Measurements from ENCODE around the gene PLA2G2F.
"Not testable (repeated sequence)": the region's sequence is repeated elsewhere in the genome, so short reads cannot be mapped to it uniquely, and the experiment has no call there.

Gene PLA2G2F

GRCh38 chr1:20115479-20115878 lies 23.6 kb upstream of the PLA2G2F start:
- no peak for DNase-seq

- no peak for DNase-seq
Observed at GRCh38 chr1:20115916-20116315, 23.2 kb upstream of the PLA2G2F start.

- DNase-seq, result no peak
Observed at GRCh38 chr1:20117236-20117635, 21.9 kb upstream of the PLA2G2F start.

GRCh38 chr1:20119347-20119746 lies 19.8 kb upstream of the PLA2G2F start, which contains the start of gene PLA2G2D:
TSS of gene PLA2G2D (minus strand) at chr1:20119536. CDS start at chr1:20119498, 38 bp downstream.
- no peak for DNase-seq

- DNase-seq, result no peak
Observed at GRCh38 chr1:20120796-20121195, 18.3 kb upstream of the PLA2G2F start.

- DNase-seq, result no peak
Observed at GRCh38 chr1:20123722-20124455, 15.2 kb upstream of the PLA2G2F start.

GRCh38 chr1:20124456-20125057 lies 14.6 kb upstream of the PLA2G2F start:
- peak; percentile 34 for DNase-seq

GRCh38 chr1:20125100-20125499 lies 14.0 kb upstream of the PLA2G2F start:
- no peak for DNase-seq

- no peak for DNase-seq
Observed at GRCh38 chr1:20126041-20126805, 12.9 kb upstream of the PLA2G2F start.

GRCh38 chr1:20126806-20127440 lies 12.2 kb upstream of the PLA2G2F start:
- no peak for DNase-seq

- not testable (repeated sequence) for DNase-seq
Observed at GRCh38 chr1:20130518-20130917, 8.6 kb upstream of the PLA2G2F start.

GRCh38 chr1:20134995-20135394 lies 4.1 kb upstream of the PLA2G2F start:
- no peak for DNase-seq

GRCh38 chr1:20136249-20136648 lies 2.9 kb upstream of the PLA2G2F start:
- no peak for DNase-seq

GRCh38 chr1:20137055-20137454 lies 2.1 kb upstream of the PLA2G2F start:
- no peak for DNase-seq

- no peak for DNase-seq
Observed at GRCh38 chr1:20137604-20138003, 1.5 kb upstream of the PLA2G2F start.

- no peak for DNase-seq
Observed at GRCh38 chr1:20138346-20138745, 777 bp upstream of the PLA2G2F start.

- DNase-seq, result no peak
Observed at GRCh38 chr1:20139776-20140612, 871 bp downstream of the PLA2G2F start.

GRCh38 chr1:20141001-20141400 lies 1.9 kb downstream of the PLA2G2F start:
- DNase-seq, result no peak

- no peak for DNase-seq
Observed at GRCh38 chr1:20141466-20141865, 2.3 kb downstream of the PLA2G2F start.

GRCh38 chr1:20142001-20142710 lies 3.0 kb downstream of the PLA2G2F start:
- no peak for DNase-seq

- no peak for DNase-seq
Observed at GRCh38 chr1:20143318-20143717, 4.2 kb downstream of the PLA2G2F start.
